SIG-M5 treated with dmso at 0.1 percent for 504 hours (cell line): ENCODE data around the gene RIOX2.

ENCODE experiments used
- DNase-seq: peaks from one replicate; lab custom pipeline; 2025; ENCODE audit not compliant: unreplicated experiment; lab: John Stamatoyannopoulos, UW

The RIOX2 gene

DNA sequence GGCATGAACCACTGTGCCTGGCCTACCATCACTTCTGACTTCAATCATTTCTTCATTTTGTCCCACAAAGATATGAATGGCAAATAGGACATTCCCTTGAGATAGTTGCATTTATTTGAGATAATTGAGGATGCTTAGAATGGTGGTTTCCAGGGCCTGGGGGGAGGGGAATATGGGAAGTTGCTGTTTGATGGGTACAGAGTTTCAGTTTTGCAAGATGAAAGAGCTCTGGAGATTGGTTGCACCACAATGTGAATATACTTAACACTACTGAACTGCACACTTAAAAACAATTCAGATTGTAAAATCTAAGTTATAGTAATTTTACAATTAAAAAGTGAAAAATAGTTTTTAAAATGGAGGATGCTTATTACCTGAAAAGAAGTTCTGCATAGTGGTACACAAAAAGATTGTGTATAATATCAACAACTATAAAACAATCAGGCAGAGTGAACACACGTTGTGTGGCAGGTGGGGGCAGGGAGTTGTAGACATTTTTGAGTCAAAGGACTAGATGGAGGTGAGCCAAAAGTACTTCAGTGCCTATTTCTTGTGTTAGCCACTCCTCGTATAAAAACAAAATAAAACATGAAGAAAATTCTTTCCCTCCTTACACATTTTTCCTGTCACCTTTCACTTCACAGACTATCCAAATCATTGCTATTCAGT, 18.5 kb upstream of the RIOX2 start:
- peak; percentile 19 for DNase-seq

DNA sequence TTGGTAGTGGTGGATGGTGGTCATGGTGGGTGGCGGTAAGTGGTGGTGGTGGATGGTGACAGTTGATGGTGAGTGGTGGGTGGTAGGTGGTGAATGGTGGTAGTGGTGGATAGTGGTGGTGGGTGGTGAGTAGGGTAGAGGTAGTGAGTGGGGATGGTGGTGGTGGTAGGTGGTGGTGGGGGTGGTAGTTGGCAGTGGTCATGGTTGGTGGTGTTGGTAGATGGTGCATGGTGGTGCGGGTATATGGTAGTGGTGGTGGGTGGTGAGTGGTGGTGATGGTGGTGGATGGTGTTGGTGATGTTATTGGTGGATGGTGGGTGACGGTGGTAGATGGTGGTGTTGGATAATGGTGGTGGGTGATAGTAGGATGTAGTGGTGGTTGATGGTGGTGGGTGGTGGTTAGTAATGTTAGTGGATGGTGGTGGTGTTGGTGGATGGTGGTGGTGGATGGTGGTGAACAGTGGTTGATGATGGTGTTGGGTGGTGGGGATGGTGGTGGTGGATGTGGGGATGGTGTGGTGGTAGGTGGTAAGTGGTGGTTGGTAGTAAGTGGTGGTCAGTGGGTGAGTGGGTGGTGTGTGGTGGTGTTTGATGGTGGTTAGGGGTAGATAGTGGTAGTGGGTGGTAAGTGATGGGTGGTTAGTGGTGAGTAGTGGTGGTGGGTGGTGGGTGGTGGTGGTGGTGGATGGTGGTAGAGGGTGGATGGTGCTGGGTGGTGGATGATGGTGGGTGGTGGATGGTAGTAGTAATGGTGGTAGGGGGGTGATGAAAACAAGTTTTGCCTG, 16.7 kb upstream of the RIOX2 start:
- no peak for DNase-seq

DNA sequence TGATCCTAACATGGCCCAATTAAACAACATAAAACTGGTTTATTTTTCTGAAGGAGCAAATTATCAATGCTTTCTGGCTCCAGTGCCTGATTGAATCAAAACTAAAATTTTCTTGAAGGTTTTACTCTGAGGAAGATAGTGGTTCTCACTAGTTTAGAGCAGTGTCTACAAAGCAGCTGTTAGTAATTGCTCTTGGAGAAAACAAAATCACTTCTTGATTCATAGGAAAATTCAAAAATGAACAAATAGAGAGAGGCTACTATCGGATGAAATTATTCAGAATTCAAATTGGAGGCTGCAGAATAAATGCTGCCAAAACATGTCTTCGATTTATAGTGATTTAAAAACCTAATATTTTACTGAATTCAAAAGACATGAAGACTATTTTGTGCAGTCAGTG, 15.1 kb upstream of the RIOX2 start:
- no peak for DNase-seq

GRCh38 chr3:97983933-97984491, 11.8 kb upstream of the RIOX2 start:
- DNase-seq: no peak

DNA sequence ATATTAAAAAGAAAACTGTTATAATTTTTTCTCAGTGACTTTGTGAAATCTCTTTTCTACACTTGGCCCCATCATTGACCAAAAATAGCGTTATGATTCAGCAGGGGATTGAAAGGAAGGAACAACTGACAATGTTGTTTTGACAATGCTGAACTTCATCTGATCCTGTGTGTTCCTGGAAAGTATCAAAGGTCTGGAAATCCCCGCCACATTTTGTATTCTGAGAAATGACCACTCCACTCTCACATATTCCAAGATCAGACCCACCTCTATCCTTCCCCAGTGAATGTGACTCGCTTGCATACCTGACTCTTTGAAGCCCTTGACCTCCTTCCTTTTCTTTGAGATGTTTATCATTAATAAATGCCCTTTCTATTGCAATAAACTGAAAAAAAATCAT, 9.7 kb upstream of the RIOX2 start:
- DNase-seq: no peak

DNA sequence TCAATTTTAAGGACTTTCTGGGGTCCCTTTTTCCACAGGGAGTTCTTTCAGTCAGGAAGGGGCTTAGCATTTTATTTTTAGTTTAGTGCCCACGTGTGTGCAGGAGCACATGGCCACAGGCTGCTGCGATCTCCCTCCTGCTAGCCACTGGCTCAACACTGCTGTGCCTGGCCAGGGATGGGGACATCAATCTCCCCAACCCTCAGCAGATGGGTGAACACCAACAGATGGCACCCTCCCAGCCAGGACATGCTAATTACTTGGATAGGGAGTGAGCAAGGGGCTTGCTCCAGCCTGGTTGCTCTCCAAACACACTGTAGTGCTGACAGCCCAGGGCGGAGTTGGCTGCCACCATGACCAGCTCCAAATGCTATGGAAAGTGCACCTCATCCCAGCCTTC, 7.4 kb upstream of the RIOX2 start:
- no peak for DNase-seq

DNA sequence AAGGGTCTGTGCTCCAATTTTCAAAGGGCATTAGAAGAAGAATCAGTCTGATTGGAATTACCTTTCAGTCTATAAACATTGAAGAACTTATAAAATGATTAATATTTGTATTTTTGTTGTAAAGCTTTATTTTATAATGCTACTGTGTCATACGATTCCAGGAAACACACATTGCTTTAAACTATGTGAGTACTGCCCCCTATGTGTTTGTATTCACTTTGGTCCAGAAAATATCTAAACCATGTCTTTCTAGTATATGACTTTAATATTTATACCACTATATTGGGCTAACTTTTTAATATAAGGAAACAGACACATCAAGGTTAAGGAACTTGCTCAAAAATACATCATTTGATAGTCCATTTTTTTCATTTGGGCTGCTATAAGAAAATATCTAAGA, 3.2 kb upstream of the RIOX2 start:
- DNase-seq: no peak

- DNase-seq: no peak
These were observed 2.8 kb upstream of the RIOX2 start for GRCh38 chr3:97974996-97975395.

DNA sequence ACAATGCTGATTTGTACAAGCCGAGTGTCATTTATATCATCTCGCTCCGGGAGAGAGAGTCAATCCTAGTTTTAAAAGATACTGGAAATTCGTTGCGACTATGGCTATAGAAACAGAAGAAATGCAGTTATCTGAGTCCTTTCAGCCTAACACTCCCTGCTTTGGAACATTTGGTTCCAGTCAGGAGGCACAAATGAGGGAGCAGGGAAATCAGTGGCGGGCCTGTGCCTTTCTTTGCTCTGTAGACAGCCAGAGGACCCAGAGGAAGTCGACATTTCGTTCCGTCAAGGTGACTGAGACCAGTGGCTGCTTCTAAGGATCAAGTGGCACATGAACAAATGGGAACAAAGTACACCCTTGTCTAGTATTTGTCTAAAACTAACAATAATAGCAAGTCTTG, 745 bp upstream of the RIOX2 start:
- no peak for DNase-seq

DNA sequence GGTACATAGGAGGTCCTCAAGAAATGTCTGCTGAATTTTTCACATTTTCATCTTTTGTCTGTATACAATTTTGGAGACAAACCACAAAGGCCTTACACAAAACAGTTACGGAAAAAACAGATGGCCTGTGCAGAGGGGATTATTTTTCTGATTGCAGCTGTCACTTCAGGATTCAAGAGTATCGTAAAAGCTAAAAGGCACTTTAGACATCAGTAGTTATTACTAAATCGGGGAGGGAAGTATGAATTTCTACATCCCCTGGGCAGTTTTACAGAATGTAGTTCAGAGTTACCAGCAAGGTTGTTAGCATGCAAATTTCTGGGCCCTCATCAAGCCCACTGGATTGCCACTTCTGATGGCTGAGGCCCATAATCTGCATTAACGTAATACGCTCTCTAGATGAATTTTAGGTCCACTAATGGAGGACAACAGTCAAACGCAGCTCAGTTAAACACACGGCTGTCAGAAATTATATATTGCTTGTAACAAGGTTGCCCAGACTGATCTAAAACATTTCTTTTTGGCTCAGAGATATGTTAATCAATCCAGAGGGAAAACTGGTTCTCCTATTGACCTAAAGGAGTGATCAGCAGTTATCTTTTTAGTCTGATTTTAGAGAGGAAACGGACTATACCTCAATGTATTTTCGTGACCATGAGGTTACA, 1.1 kb downstream of the RIOX2 start:
- DNase-seq: peak; percentile 55

DNA sequence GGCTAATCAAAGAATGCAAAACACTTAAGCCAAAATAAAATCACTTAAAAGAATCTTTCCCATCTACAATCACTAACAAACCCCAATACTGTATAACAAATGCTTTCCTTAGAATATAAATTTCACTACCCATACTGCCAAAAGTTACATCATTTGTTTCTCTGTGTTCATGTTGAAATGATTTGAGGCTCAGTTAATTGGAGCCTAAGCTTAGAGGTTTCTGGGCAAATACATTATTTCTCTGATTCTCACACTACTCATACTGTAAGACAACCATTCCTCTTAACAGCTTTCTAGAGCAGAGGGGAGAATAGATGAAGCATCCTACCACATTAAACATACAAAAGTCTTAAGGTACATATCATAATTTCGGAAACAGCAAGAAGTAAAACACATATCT, 2.1 kb downstream of the RIOX2 start:
- no peak for DNase-seq

GRCh38 chr3:97969541-97969940, 2.7 kb downstream of the RIOX2 start:
- no peak for DNase-seq

GRCh38 chr3:97968376-97968775, 3.9 kb downstream of the RIOX2 start:
- no peak for DNase-seq

DNA sequence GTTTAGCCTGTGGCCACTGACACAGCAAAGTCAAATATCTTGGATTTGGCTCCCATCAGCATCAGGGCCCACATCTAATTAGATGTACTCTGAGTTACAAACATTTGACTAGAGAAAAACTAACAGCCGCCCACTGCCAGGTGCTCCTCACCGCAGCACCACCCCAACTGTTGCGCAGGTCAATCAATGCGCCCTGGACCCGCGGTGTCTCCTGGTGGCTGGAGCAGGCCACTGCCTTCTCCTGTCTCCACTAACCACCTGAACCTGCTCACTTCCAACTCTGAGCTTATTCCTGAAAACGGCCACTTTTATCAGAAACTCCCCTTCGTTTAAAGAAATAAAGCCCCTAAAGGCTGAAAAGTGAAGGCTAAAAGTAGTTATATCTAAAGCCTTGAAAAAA, 4.3 kb downstream of the RIOX2 start:
- no peak for DNase-seq

- no peak for DNase-seq
These were observed 11.1 kb downstream of the RIOX2 start for GRCh38 chr3:97960993-97961766.

DNA sequence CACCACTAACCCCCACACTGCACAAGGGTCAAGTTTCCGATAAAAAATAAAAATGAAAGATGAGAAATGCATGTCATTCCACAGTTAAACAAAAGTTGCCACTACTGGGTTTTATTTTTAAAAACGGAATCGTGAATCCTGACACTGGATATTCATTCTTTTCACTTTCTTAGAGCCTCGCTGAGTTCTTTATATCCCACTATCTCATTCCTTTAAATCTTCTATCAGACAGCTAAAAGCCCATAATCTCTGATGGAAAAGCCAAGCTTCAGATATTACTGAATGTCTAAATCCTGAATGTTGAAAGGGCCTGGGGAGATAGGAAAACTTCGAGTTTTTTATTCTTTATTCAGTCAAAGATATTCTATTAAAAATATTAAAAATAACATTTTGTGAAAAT, 11.7 kb downstream of the RIOX2 start:
- DNase-seq: no peak

DNA sequence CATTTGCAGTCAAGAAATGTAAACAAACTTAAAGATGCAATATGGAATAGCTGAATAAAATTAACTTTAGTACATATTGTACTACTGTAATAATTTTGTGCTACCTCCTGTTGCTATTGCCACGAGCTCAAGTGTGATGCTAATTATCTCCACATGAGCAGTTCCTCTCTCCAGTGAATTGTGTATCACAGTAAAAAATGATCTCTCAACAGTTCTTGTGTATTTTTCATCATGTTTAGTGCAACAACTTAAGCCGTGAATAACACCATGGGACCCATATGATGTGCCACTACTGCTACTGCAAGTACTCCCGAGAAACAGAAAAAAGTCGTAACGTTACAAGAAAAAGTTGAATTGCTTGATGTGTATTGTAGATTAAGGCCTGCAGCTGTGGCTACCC, 12.4 kb downstream of the RIOX2 start:
- no peak for DNase-seq

DNA sequence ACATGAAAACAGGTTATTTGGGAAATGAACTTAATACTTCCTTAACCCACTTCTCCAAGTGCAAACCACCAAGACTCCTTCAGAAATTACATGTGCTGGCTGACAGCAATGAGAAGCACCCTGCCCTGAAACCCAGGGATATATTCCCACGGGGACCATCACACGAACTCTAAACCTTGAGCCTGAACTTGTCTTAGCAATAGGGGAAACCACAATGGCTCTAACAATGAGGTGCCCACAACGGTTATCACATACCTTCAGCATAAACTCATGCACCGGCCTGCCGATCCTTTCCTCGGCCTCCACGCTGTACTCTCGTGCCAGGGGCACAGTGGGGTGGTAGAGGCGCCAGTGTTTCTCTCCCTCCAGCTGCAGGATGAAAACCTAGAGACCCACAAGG, 13.4 kb downstream of the RIOX2 start:
- no peak for DNase-seq

- DNase-seq: no peak
These were observed 13.8 kb downstream of the RIOX2 start for GRCh38 chr3:97958396-97958795.

DNA sequence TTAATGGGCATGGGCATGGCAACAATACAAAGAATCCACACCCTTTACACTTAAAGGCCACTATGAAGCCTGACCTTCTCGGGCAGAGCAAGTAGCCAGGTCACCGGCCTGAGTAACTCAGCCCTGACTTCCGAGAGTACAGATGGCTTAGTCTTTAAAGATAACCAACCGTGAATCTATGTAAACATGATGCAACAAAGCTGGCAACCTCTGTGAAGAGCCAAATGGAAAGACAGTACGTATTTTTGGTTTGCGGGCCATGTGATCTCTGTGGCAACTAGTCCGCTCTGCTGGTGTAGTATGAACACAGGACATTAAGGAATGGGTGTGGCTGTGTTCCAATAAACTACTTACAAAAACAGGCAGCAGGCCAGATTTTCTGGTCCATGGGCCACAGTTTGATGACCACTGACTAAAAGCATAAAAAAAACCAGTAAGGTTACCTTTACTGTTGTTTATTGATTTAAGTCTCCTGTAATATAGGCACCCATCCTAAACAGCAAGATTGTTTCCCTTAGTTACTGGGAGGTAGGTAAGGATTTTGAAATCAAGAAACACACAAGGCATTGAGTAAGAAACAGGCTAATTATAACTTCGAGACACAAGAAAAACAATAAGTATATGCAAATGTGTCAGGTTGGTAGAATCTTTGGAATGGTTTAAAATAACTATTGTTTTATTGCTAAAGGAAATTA, 14.5 kb downstream of the RIOX2 start:
- DNase-seq: no peak

GRCh38 chr3:97956051-97956450, 16.2 kb downstream of the RIOX2 start:
- DNase-seq: no peak
